H1 (cell line): Measurements from ENCODE around the gene HM13. TPM values are rescaled to one million over a fixed set of nuclear protein-coding genes. Genes with fewer than 3 reads are reported as not detected.

Experiments
- CTCF ChIA-PET: fragments of 300-600 bp; sonication (Branson Sonifier 250); formaldehyde crosslinking; loops from one replicate; lab custom pipeline; 2021; ENCODE audit not compliant: partially characterized antibody; lab: Charles Lee
- POLR2A ChIA-PET: fragments of 300-600 bp; sonication (Branson Sonifier 250); formaldehyde crosslinking; loops from one replicate; lab custom pipeline; 2021; ENCODE audit warnings: inconsistent platforms; ENCODE audit not compliant: partially characterized antibody; lab: Charles Lee
- DNase-seq, 2 experiments: peaks; one replicate each; pipeline versions ENCODE4 v3.0.0 to v3.0.0-alpha.2; 2010 to 2022; ENCODE audit warnings: low spot score in 2 of 2, low read depth in 1 of 2, mixed read lengths in 1 of 2
- FAIRE-seq: peaks from 2 replicates; lab custom pipeline; 2011; peaks lifted over from hg19 to GRCh38; lab: Jason Lieb, UNC
- H2AFZ ChIP-seq: 2 replicates; pipeline ENCODE4 v1.8.1; 2012; ENCODE audit warnings: low read length, inconsistent platforms
- H2AK5ac ChIP-seq: 2 replicates; pipeline ENCODE4 v1.6.1; 2013; ENCODE audit warnings: low read depth, low read length
- H2BK120ac ChIP-seq: replicated peaks from 2 replicates; pipeline ENCODE3; 2013; ENCODE audit warnings: low read depth, low read length, inconsistent platforms
- H2BK12ac ChIP-seq: 2 replicates; pipeline ENCODE4 v1.6.1; 2013; ENCODE audit warnings: low read depth, low read length
- H2BK15ac ChIP-seq: 2 replicates; pipeline ENCODE4 v1.6.1; 2013; ENCODE audit warnings: low read length
- H2BK20ac ChIP-seq: 2 replicates; pipeline ENCODE4 v1.6.1; 2013; ENCODE audit warnings: low read length
- H2BK5ac ChIP-seq: 2 replicates; pipeline ENCODE4 v1.6.1; 2013; ENCODE audit warnings: low read depth, low read length
- H3K14ac ChIP-seq: 2 replicates; pipeline ENCODE4 v1.6.1; 2013; ENCODE audit warnings: inconsistent platforms; ENCODE audit not compliant: insufficient read length
- H3K18ac ChIP-seq: 2 replicates; pipeline ENCODE4 v1.6.1; 2013; ENCODE audit warnings: low read length; ENCODE audit errors: extremely low read depth
- H3K23ac ChIP-seq: 2 replicates; pipeline ENCODE4 v1.6.1; 2013; ENCODE audit warnings: inconsistent platforms; ENCODE audit not compliant: insufficient read length
- H3K23me2 ChIP-seq: 2 replicates; pipeline ENCODE4 v1.6.1; 2013; ENCODE audit warnings: low read depth, low read length
- H3K27ac ChIP-seq: 2 replicates; pipeline ENCODE4 v1.6.1; 2011; ENCODE audit warnings: low read depth, low read length, inconsistent platforms
- H3K27me3 ChIP-seq, 4 experiments: replicated peaks in 1 of 4; 1 replicate in 1 of 4; 2 replicates in 3 of 4; pipeline versions ENCODE4 v1.6.1 to v1.8.1; 2011 to 2013; ENCODE audit warnings: low read length in 3 of 4, mild to moderate bottlenecking in 3 of 4, inconsistent platforms in 2 of 4, mixed read lengths in 2 of 4, moderate library complexity in 1 of 4; ENCODE audit not compliant: control insufficient read depth in 3 of 4, insufficient read depth in 3 of 4; ENCODE audit errors: extremely low read depth in 1 of 4
- H3K36me3 ChIP-seq, 4 experiments: 2 replicates each; pipeline versions ENCODE4 v1.6.1 to v1.8.1; 2011 to 2013; ENCODE audit warnings: mild to moderate bottlenecking in 4 of 4, low read length in 3 of 4, moderate library complexity in 2 of 4, control low read depth in 1 of 4, inconsistent platforms in 1 of 4; ENCODE audit not compliant: insufficient read depth in 4 of 4, control insufficient read depth in 2 of 4
- H3K4ac ChIP-seq: replicated peaks from 2 replicates; pipeline ENCODE3; 2013; ENCODE audit warnings: low read length, low read depth, mixed read lengths, inconsistent platforms; ENCODE audit not compliant: insufficient read length
- H3K4me1 ChIP-seq, 4 experiments: replicated peaks in 1 of 4; 1 replicate in 1 of 4; 2 replicates in 3 of 4; pipeline versions ENCODE4 v1.6.1 to v1.8.1; 2011 to 2013; ENCODE audit warnings: low read length in 3 of 4, inconsistent platforms in 2 of 4, mixed read lengths in 1 of 4; ENCODE audit not compliant: insufficient read depth in 4 of 4, control insufficient read depth in 3 of 4
- H3K4me2 ChIP-seq, 2 experiments: 2 replicates each; pipeline versions ENCODE4 v1.6.1 to v1.8.1; 2011 to 2013; ENCODE audit warnings: low read depth in 2 of 2, low read length in 2 of 2, control low read depth in 1 of 2, inconsistent platforms in 1 of 2, mild to moderate bottlenecking in 1 of 2; ENCODE audit not compliant: insufficient read depth in 1 of 2
- H3K4me3 ChIP-seq, 4 experiments: fragments of 200-600, 300-600 bp in 1 of 4; sonication (generic), shearing (Covaris generic), sonication (Bioruptor Twin) in 1 of 4; 2 replicates each; pipeline versions ENCODE4 v1.5.1 to v1.8.1; 2011 to 2016; ENCODE audit warnings: low read length in 4 of 4, low read depth in 3 of 4, control low read depth in 2 of 4, inconsistent platforms in 2 of 4, mild to moderate bottlenecking in 2 of 4, mixed read lengths in 1 of 4, moderate library complexity in 1 of 4; ENCODE audit not compliant: insufficient read depth in 2 of 4; ENCODE audit errors: extremely low read depth in 1 of 4
- H3K56ac ChIP-seq: replicated peaks from 2 replicates; pipeline ENCODE3; 2013; ENCODE audit warnings: low read depth, mild to moderate bottlenecking, mixed read lengths, low read length, inconsistent platforms; ENCODE audit not compliant: insufficient read length
- H3K79me1 ChIP-seq: 2 replicates; pipeline ENCODE4 v1.6.1; 2013; ENCODE audit warnings: low read depth, low read length, control low read depth
- H3K79me2 ChIP-seq, 2 experiments: 2 replicates each; pipeline versions ENCODE4 v1.6.1 to v1.8.1; 2012 to 2013; ENCODE audit warnings: low read length in 2 of 2, mild to moderate bottlenecking in 2 of 2, inconsistent platforms in 1 of 2; ENCODE audit not compliant: insufficient read depth in 2 of 2, control insufficient read depth in 1 of 2
- H3K9ac ChIP-seq, 4 experiments: replicated peaks in 1 of 4; 1 replicate in 1 of 4; 2 replicates in 3 of 4; pipeline versions ENCODE4 v1.6.1 to v1.8.1; 2011 to 2013; ENCODE audit warnings: low read depth in 3 of 4, low read length in 3 of 4, control low read depth in 2 of 4, mild to moderate bottlenecking in 2 of 4, moderate library complexity in 2 of 4, inconsistent platforms in 1 of 4; ENCODE audit errors: extremely low read depth in 1 of 4
- H3K9me3 ChIP-seq, 2 experiments: 2 replicates each; pipeline versions ENCODE4 v1.6.1 to v1.8.1; 2012 to 2013; ENCODE audit warnings: mild to moderate bottlenecking in 2 of 2, moderate library complexity in 2 of 2, control low read depth in 1 of 2, inconsistent platforms in 1 of 2, low read depth in 1 of 2, low read length in 1 of 2, mixed read lengths in 1 of 2; ENCODE audit not compliant: insufficient read depth in 2 of 2
- H4K20me1 ChIP-seq, 2 experiments: replicated peaks in 1 of 2; 2 replicates each; pipeline versions ENCODE3 to v1.8.1; 2011 to 2013; ENCODE audit warnings: inconsistent platforms in 2 of 2, low read length in 2 of 2, mild to moderate bottlenecking in 1 of 2; ENCODE audit not compliant: insufficient read depth in 2 of 2, control insufficient read depth in 1 of 2
- H4K5ac ChIP-seq: 2 replicates; pipeline ENCODE4 v1.6.1; 2013; ENCODE audit warnings: low read length, low read depth, mixed read lengths, inconsistent platforms; ENCODE audit not compliant: insufficient read length
- H4K8ac ChIP-seq: 2 replicates; pipeline ENCODE4 v1.8.0; 2013; ENCODE audit warnings: mild to moderate bottlenecking, moderate library complexity, low read length, inconsistent platforms; ENCODE audit not compliant: insufficient read depth; ENCODE audit errors: extremely low read depth
- H4K91ac ChIP-seq: replicated peaks from 2 replicates; pipeline ENCODE3; 2013; ENCODE audit warnings: low read length, mixed read lengths, inconsistent platforms; ENCODE audit not compliant: insufficient read length
- HDAC6 ChIP-seq: IDR thresholded peaks from one replicate; pipeline ENCODE4 v1.7.1; 2012; ENCODE audit warnings: low read depth, mild to moderate bottlenecking, inconsistent platforms, low read length, moderate library complexity
- JUND ChIP-seq: IDR thresholded peaks from 2 replicates; pipeline ENCODE4 v1.6.1; 2011; ENCODE audit warnings: mild to moderate bottlenecking, improper control_type of control experiment, low read length
- MAFK ChIP-seq: IDR thresholded peaks from 2 replicates; pipeline ENCODE4 v1.6.1; 2012; ENCODE audit warnings: low read depth, mild to moderate bottlenecking, improper control_type of control experiment, low read length
- NANOG ChIP-seq: IDR thresholded peaks from 2 replicates; pipeline ENCODE4 v1.6.1; 2011; ENCODE audit warnings: low read length, low read depth, mild to moderate bottlenecking, inconsistent platforms; ENCODE audit not compliant: insufficient read depth, poor library complexity, severe bottlenecking
- RAD21 ChIP-seq, 2 experiments: IDR thresholded peaks in 1 of 2; conservative IDR thresholded peaks in 1 of 2; 2 replicates each; pipeline ENCODE4 v1.6.1; 2011; ENCODE audit warnings: low read depth in 2 of 2, low read length in 2 of 2, improper control_type of control experiment in 1 of 2, inconsistent platforms in 1 of 2, mild to moderate bottlenecking in 1 of 2, moderate library complexity in 1 of 2
- SIX5 ChIP-seq: IDR thresholded peaks from 2 replicates; pipeline ENCODE4 v1.6.1; 2011; ENCODE audit warnings: mild to moderate bottlenecking, low read depth, low read length
- TAF1 ChIP-seq: IDR thresholded peaks from 2 replicates; pipeline ENCODE4 v1.6.1; 2011; ENCODE audit warnings: mild to moderate bottlenecking, low read depth, low read length
- WGBS, 2 experiments: shearing (Covaris generic) in 1 of 2; methylation state at CpG; one replicate each; pipeline versions ENCODE4 v1.1.6 to v1.1.7; 2013 to 2015; ENCODE audit warnings: low lambda C conversion rate in 2 of 2, mixed read lengths in 2 of 2, inconsistent platforms in 1 of 2, low coverage in 1 of 2, missing lambda C conversion rate in 1 of 2; ENCODE audit not compliant: insufficient replicate concordance in 2 of 2, insufficient coverage in 1 of 2, insufficient read length in 1 of 2; ENCODE audit errors: extremely low coverage in 1 of 2, missing lambda C conversion rate in 1 of 2; 5-methylcytosine and 5-hydroxymethylcytosine counted together
- polyA plus RNA-seq, 7 experiments: library from polyadenylated mRNA; depleted of rRNA in 3 of 7; stranded (reverse) in 5 of 7; unstranded in 2 of 7; fragments of >200 nt in 5 of 7; fragments of 200-250 nt in 2 of 7; gene quantifications; 1 replicate in 5 of 7; 2 replicates in 1 of 7; 4 replicates in 1 of 7; pipeline versions ENCODE4 v1.2.1 to v1.2.3, GENCODE V29; 2011 to 2013; ENCODE audit warnings: missing spikeins in 2 of 7, mixed read lengths in 2 of 7
- total RNA-seq: library from RNA; stranded (reverse); fragmentation: NEBNext Ultra II Directional; extraction: Animal tissue kit (Norgen Biotek cat#: 25700); gene quantifications from 2 replicates; pipeline ENCODE4 v1.2.1, GENCODE V29; 2021

The HM13 gene
- total and polyA plus RNA-seq, 2 of the 8 experiments (the other 6 are each of a cell fraction or from before 2014, with no cell fraction given): 118 to 183 TPM

DNA sequence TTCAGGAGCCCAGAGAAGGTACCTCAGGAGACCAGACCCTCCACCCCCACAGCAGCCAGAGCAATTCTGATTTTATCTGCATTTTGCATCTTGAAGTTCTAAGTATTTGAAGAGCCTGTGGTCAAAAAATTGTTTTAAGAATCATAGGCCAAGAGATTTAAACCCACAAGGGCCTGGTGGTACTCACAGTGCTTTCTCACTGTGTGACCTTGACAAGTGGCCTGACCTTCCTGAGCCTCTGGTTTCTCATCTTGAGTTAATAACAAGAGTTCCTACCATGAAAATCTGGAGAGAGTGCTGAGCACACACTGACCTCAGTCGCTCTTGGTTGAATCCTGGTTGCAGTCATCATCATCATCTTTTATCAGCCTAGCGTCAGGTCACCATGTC lies 45.5 kb downstream of the HM13 start:
- no peak overlapping the region for H2AFZ ChIP-seq
- H2BK120ac ChIP-seq: no peak overlapping the region
- POLR2A ChIA-PET: interaction anchor here (1.1 to 24.3 kb wide), 5 partner anchors 9 to 48 kb away, joined by 3 to 1033 read pairs (median 24); partner anchors contain the start of gene ID1
- no peak overlapping the region for H3K14ac ChIP-seq
- 0 out of 7 replicates have a peak overlapping the region, but pooled peaks of 1 of the 4 experiments have one; percentile 3 for H3K9ac ChIP-seq
- no peak overlapping the region for H3K18ac ChIP-seq
- H4K5ac ChIP-seq: no peak overlapping the region
- H3K4me1 ChIP-seq: peaks cover 0 to 6% (median under 1%) of the 10 kb centered on the region in 4 experiments; a peak in 3 of 7 replicates
- H4K8ac ChIP-seq: no peak overlapping the region
- H3K27me3 ChIP-seq: no peaks in the 10 kb centered on the region
- CTCF ChIA-PET: interaction anchor here (0.6 to 30.5 kb wide), 23 partner anchors 9 to 169 kb away, joined by 3 to 1559 read pairs (median 6); partner anchors contain the start of gene ID1
- no peaks in the 10 kb centered on the region for H3K23me2 ChIP-seq
- no peak overlapping the region for H3K23ac ChIP-seq
- peaks cover 30 to 44% (median 42%) of the 10 kb centered on the region in 4 experiments for H3K36me3 ChIP-seq
- no peak overlapping the region for H3K4me3 ChIP-seq
- H2BK15ac ChIP-seq: no peak overlapping the region
- H3K79me2 ChIP-seq: no peaks in the 10 kb centered on the region
- H3K79me1 ChIP-seq: no peaks in the 10 kb centered on the region
- H2AK5ac ChIP-seq: no peak overlapping the region
- no peak overlapping the region for H3K4me2 ChIP-seq
- 51% methylated on average over 2 of the region's 2 CpGs; no CpG with 5 or more reads in 1 of the 2 experiments for WGBS, 2 experiments
- H4K91ac ChIP-seq: no peak overlapping the region
- H3K27ac ChIP-seq: 0 out of 2 replicates have a peak overlapping the region, but pooled peaks have one; percentile 24
- H2BK20ac ChIP-seq: no peak overlapping the region
- H3K9me3 ChIP-seq: no peaks in the 10 kb centered on the region
- H3K4ac ChIP-seq: no peak overlapping the region
- H2BK5ac ChIP-seq: no peak overlapping the region
- no peak for FAIRE-seq
- H2BK12ac ChIP-seq: no peak overlapping the region
- no peak for DNase-seq
- no peak overlapping the region for H3K56ac ChIP-seq
- H4K20me1 ChIP-seq: peaks cover 2% of the 10 kb centered on the region in 2 experiments
- TF ChIP-seq MAFK: no peak
- no peak for TF ChIP-seq RAD21 (IDR thresholded peaks at IDR 0.05 in 1 of 2, conservative IDR thresholded peaks at IDR 0.05 in 1 of 2; ENCODE audit: low read depth in 2 of 2, low read length in 2 of 2)
- no peak for TF ChIP-seq NANOG
- TF ChIP-seq TAF1: no peak
- no peak for TF ChIP-seq JUND
- TF ChIP-seq SIX5: no peak
- TF ChIP-seq HDAC6: no peak
